GM23338 (cell line): Measurements from ENCODE around the gene PRPF6. TPM values are rescaled to one million over a fixed set of nuclear protein-coding genes. Genes with fewer than 3 reads are reported as not detected.

ENCODE experiments used
- ATAC-seq: fragments of 200-7000 bp; cut with Tn5 transposase; 3 replicates; pipeline ENCODE4 v1.9.1; 2020
- DNase-seq: peaks from one replicate; pipeline ENCODE4 v3.0.0-alpha.2; 2015; ENCODE audit warnings: low spot score
- H2AFZ ChIP-seq: fragments of 200-600 bp; sonication (generic); 2 replicates; pipeline ENCODE4 v1.8.0; 2016; ENCODE audit warnings: antibody characterized with exemption, mild to moderate bottlenecking, moderate library complexity
- H3F3A ChIP-seq: fragments of 200-600 bp; sonication (generic); replicated peaks from 2 replicates; pipeline ENCODE4 v1.8.0; 2017; ENCODE audit warnings: antibody characterized with exemption, mixed run types, low read depth
- H3K27ac ChIP-seq: fragments of 200-600 bp; sonication (generic); 2 replicates; pipeline ENCODE4 v1.6.1; 2016; ENCODE audit warnings: low read depth
- H3K27me3 ChIP-seq: fragments of 200-600 bp; sonication (generic); 2 replicates; pipeline ENCODE4 v1.8.0; 2016; ENCODE audit warnings: mild to moderate bottlenecking, mixed run types, moderate library complexity; ENCODE audit not compliant: insufficient read depth
- H3K36me3 ChIP-seq: fragments of 200-600 bp; sonication (generic); 2 replicates; pipeline ENCODE4 v1.8.0; 2016; ENCODE audit warnings: mild to moderate bottlenecking; ENCODE audit not compliant: insufficient read depth
- H3K4me1 ChIP-seq: fragments of 200-600 bp; sonication (generic); 2 replicates; pipeline ENCODE4 v1.8.0; 2016; ENCODE audit warnings: mild to moderate bottlenecking, moderate library complexity; ENCODE audit not compliant: insufficient read depth
- H3K4me2 ChIP-seq: fragments of 200-600 bp; sonication (generic); 2 replicates; pipeline ENCODE4 v1.7.1; 2017; ENCODE audit warnings: mixed run types
- H3K4me3 ChIP-seq: fragments of 200-600 bp; sonication (generic); 2 replicates; pipeline ENCODE4 v1.6.1; 2016; ENCODE audit warnings: mixed run types
- H3K79me2 ChIP-seq: fragments of 200-600 bp; sonication (generic); replicated peaks from 2 replicates; pipeline ENCODE4 v1.8.0; 2017; ENCODE audit warnings: mild to moderate bottlenecking; ENCODE audit not compliant: insufficient read depth
- H3K9me2 ChIP-seq: fragments of 200-600 bp; sonication (generic); 2 replicates; pipeline ENCODE4 v1.8.0; 2017; ENCODE audit not compliant: insufficient read depth
- H4K20me1 ChIP-seq: fragments of 200-600 bp; sonication (generic); replicated peaks from 2 replicates; pipeline ENCODE4 v1.8.0; 2017; ENCODE audit warnings: mild to moderate bottlenecking; ENCODE audit not compliant: insufficient read depth
- H3K27ac Mint-ChIP-seq: 2 replicates; pipeline ENCODE4 v1.8.0; 2020; ENCODE audit warnings: inconsistent platforms, mild to moderate bottlenecking, moderate library complexity, mixed read lengths
- H3K27me3 Mint-ChIP-seq: 3 replicates; pipeline ENCODE4 v1.8.0; 2022; ENCODE audit warnings: low read depth, mild to moderate bottlenecking, moderate library complexity, mixed read lengths, inconsistent platforms; ENCODE audit not compliant: insufficient read depth, poor library complexity
- H3K36me3 Mint-ChIP-seq: 3 replicates; pipeline ENCODE4 v1.8.0; 2021; ENCODE audit warnings: low read depth, mild to moderate bottlenecking, inconsistent platforms, moderate library complexity, mixed read lengths
- H3K4me1 Mint-ChIP-seq: 3 replicates; pipeline ENCODE4 v1.8.0; 2020; ENCODE audit warnings: mild to moderate bottlenecking, inconsistent platforms, mixed read lengths
- H3K4me3 Mint-ChIP-seq: 3 replicates; pipeline ENCODE4 v1.8.0; 2021; ENCODE audit warnings: moderate library complexity, mild to moderate bottlenecking, inconsistent platforms, mixed read lengths
- H3K9me3 Mint-ChIP-seq: 3 replicates; pipeline ENCODE4 v1.8.0; 2020; ENCODE audit warnings: moderate library complexity, mild to moderate bottlenecking, inconsistent platforms, mixed read lengths
- CTCF ChIP-seq, 2 experiments: fragments of 200-600 bp in 1 of 2; sonication (generic) in 1 of 2; conservative IDR thresholded peaks; 2 replicates each; pipeline versions ENCODE4 v1.5.1 to v1.6.1; 2016 to 2017; ENCODE audit warnings: antibody characterized with exemption in 2 of 2, low read depth in 2 of 2, mild to moderate bottlenecking in 2 of 2, moderate library complexity in 1 of 2
- ETS1 ChIP-seq: IDR thresholded peaks from 2 replicates; pipeline ENCODE4 v1.6.1; 2016; ENCODE audit warnings: antibody characterized with exemption
- EZH2 ChIP-seq: fragments of 200-600 bp; sonication (generic); IDR thresholded peaks from one replicate; pipeline ENCODE4 v1.8.0; 2017; ENCODE audit warnings: antibody characterized with exemption, mild to moderate bottlenecking, low read depth; ENCODE audit not compliant: unreplicated experiment
- EZH2phosphoT487 ChIP-seq: fragments of 200-600 bp; sonication (generic); IDR thresholded peaks from one replicate; pipeline ENCODE4 v1.8.1; 2018; ENCODE audit warnings: antibody characterized with exemption; ENCODE audit not compliant: unreplicated experiment
- JUNB ChIP-seq: IDR thresholded peaks from one replicate; pipeline ENCODE4 v1.6.1; 2016; ENCODE audit warnings: antibody characterized with exemption; ENCODE audit not compliant: unreplicated experiment
- ZNF331 ChIP-seq: fragments of 250-450 bp; sonication (Bioruptor Pico); IDR thresholded peaks from 2 replicates; pipeline ENCODE4 v1.5.0; 2020; ENCODE audit warnings: low read depth, mild to moderate bottlenecking, moderate library complexity
- polyA plus RNA-seq: library from polyadenylated mRNA; unstranded; fragments of >200 nt; fragmentation: Nextera tagmentation; extraction: Ambion mirVana; gene quantifications from 2 replicates; pipeline ENCODE4 v1.2.1, GENCODE V29; 2016
- total RNA-seq: library from RNA; depleted of rRNA; stranded (reverse); fragments of >200 nt; shearing (Covaris generic); gene quantifications from 2 replicates; pipeline ENCODE4 v1.2.3, GENCODE V29; 2014

Gene PRPF6
- total and polyA plus RNA-seq, 2 experiments from 2014 or later = 53.8 to 79.9 TPM

- H3K27ac ChIP-seq = no peak within 1 kb of the TSS
- Mint-ChIP-seq H3K27me3 (peaks cover 68% of the 10 kb centered on the region), H3K27ac (no peak within 1 kb of the TSS), H3K36me3 (no peaks in the 10 kb centered on the region), H3K4me3 (peak within 1 kb of the TSS; percentile 54), H3K9me3 (no peaks in the 10 kb centered on the region), H3K4me1 (peaks cover 25% of the 10 kb centered on the region)
- peak within 1 kb of the TSS; percentile 53 for H3K4me3 ChIP-seq
- no peaks in the 10 kb centered on the region for H3K9me2 ChIP-seq
- TF ChIP-seq EZH2phosphoT487 (no peak), CTCF (conservative IDR thresholded peaks at IDR 0.05; ENCODE audit: low read depth in 2 of 2) (0 out of 4 replicates have a peak, but pooled peaks of 1 of the 2 experiments have one; percentile 6)
- ATAC-seq (peak; percentile 9), DNase-seq (peak; percentile 76)
- H3K4me2 ChIP-seq = peak within 1 kb of the TSS; percentile 76; the same call in 1 of the 2 replicates
- 0 out of 2 replicates have a peak, but pooled peaks cover 10% of the 10 kb centered on the region for H3F3A ChIP-seq
- no peaks in the 10 kb centered on the region for H4K20me1 ChIP-seq
- no peaks in the 10 kb centered on the region for H3K79me2 ChIP-seq
- H2AFZ ChIP-seq = no peak within 1 kb of the TSS
- H3K27me3 ChIP-seq = peaks cover 62% of the 10 kb centered on the region
- no peaks in the 10 kb centered on the region for H3K36me3 ChIP-seq
- peaks cover 16% of the 10 kb centered on the region for H3K4me1 ChIP-seq
These were observed 68.3 kb downstream of the PRPF6 start, which contains the start of gene SOX18 for GRCh38 chr20:64049060-64049877. TSS of gene SOX18 (minus strand) at chr20:64049639. CDS start at chr20:64049516, 123 bp downstream.

GRCh38 chr20:64049878-64050260, 68.9 kb downstream of the PRPF6 start:
- peak; percentile 79 for TF ChIP-seq EZH2
- no peak for TF ChIP-seq JUNB
- no peak overlapping the region for H3K27ac ChIP-seq
- no peaks in the 10 kb centered on the region for H3K79me2 ChIP-seq
- no peak overlapping the region for H2AFZ ChIP-seq
- no peaks in the 10 kb centered on the region for H3K9me2 ChIP-seq
- peak overlapping the region; percentile 54 for H3K4me3 Mint-ChIP-seq
- H3K4me2 ChIP-seq = peak overlapping the region; percentile 73; the same call in 1 of the 2 replicates
- no peaks in the 10 kb centered on the region for H3K36me3 Mint-ChIP-seq
- 0 out of 2 replicates have a peak, but pooled peaks cover 6% of the 10 kb centered on the region for H3F3A ChIP-seq
- H3K9me3 Mint-ChIP-seq = no peaks in the 10 kb centered on the region
- no peaks in the 10 kb centered on the region for H4K20me1 ChIP-seq
- no peaks in the 10 kb centered on the region for H3K36me3 ChIP-seq
- peaks cover 56% of the 10 kb centered on the region for H3K27me3 ChIP-seq
- peak overlapping the region; percentile 41 for H3K4me3 ChIP-seq
- H3K4me1 Mint-ChIP-seq = peaks cover 30% of the 10 kb centered on the region
- DNase-seq (no peak), ATAC-seq (no peak; the same call in 2 of the 3 replicates)
- peaks cover 19% of the 10 kb centered on the region for H3K4me1 ChIP-seq
- no peak overlapping the region for H3K27ac Mint-ChIP-seq
- peaks cover 67% of the 10 kb centered on the region for H3K27me3 Mint-ChIP-seq

- H2AFZ ChIP-seq = no peak overlapping the region
- no peak overlapping the region for H3K27ac ChIP-seq
- H3K27me3 Mint-ChIP-seq = peaks cover 64% of the 10 kb centered on the region
- TF ChIP-seq ZNF331 (CRISPR knock-in tag) (no peak), ETS1 (no peak), CTCF (conservative IDR thresholded peaks at IDR 0.05; ENCODE audit: low read depth in 2 of 2) (0 out of 4 replicates have a peak, but pooled peaks of 1 of the 2 experiments have one; percentile 15)
These were observed 69.5 kb downstream of the PRPF6 start for GRCh38 chr20:64050261-64051032.

More at GRCh38 chr20:64050261-64051032, 69.5 kb downstream of the PRPF6 start:
- Histone ChIP-seq H3K4me3 (peak overlapping the region; percentile 41; the same call in 1 of the 2 replicates), H3K27me3 (peaks cover 50% of the 10 kb centered on the region), H3K4me2 (no peak overlapping the region; the same call in 1 of the 2 replicates), H3K79me2 (no peaks in the 10 kb centered on the region), H3K4me1 (peaks cover 15% of the 10 kb centered on the region; the same call in 1 of the 2 replicates), H4K20me1 (no peaks in the 10 kb centered on the region), H3K36me3 (no peaks in the 10 kb centered on the region), H3K9me2 (no peaks in the 10 kb centered on the region), H3F3A (0 out of 2 replicates have a peak, but pooled peaks cover 6% of the 10 kb centered on the region)
- Mint-ChIP-seq H3K27ac (no peak overlapping the region), H3K4me3 (0 out of 3 replicates have a peak overlapping the region, but pooled peaks have one; percentile 54), H3K4me1 (peaks cover 30% of the 10 kb centered on the region), H3K36me3 (no peaks in the 10 kb centered on the region), H3K9me3 (no peaks in the 10 kb centered on the region)
- ATAC-seq (peak; percentile 5), DNase-seq (peak; percentile 43)
